A673 (cell line): ENCODE measurements around the gene PSTK. TPM values are rescaled to one million over a fixed set of nuclear protein-coding genes. Genes with fewer than 3 reads are reported as not detected.

Experiments
- BruUV-seq: library from RNA; stranded (reverse); fragments of 400-500 nt; replicated peaks from 2 replicates; lab custom pipeline; 2021; lab: Mats Ljungman, UMichigan
- CTCF ChIA-PET: fragments of 300-600 bp; sonication (Branson Sonifier 250); formaldehyde crosslinking; loops from one replicate; lab custom pipeline; 2022; ENCODE audit warnings: antibody characterized with exemption; lab: Charles Lee
- POLR2A ChIA-PET: fragments of 300-600 bp; sonication (Branson Sonifier 250); formaldehyde crosslinking; loops from one replicate; lab custom pipeline; 2022; ENCODE audit warnings: antibody characterized with exemption; ENCODE audit not compliant: low non-redundant PET; lab: Charles Lee
- DNase-seq: peaks from one replicate; pipeline ENCODE4 v3.0.0-alpha.2; 2015; ENCODE audit warnings: low spot score
- H3K27ac ChIP-seq: fragments of 200-600 bp; sonication (generic); 2 replicates; pipeline ENCODE4 v1.5.1; 2016; ENCODE audit warnings: mixed run types, low read depth, mild to moderate bottlenecking, mixed read lengths, antibody characterized with exemption, low read length; ENCODE audit not compliant: poor library complexity, severe bottlenecking
- H3K27me3 ChIP-seq: fragments of 200-600 bp; sonication (generic); replicated peaks from 2 replicates; pipeline ENCODE4 v1.6.1; 2017; ENCODE audit warnings: mixed run types, low read depth, mild to moderate bottlenecking, mixed read lengths, antibody characterized with exemption, low read length; ENCODE audit not compliant: insufficient read depth, poor library complexity
- H3K36me3 ChIP-seq: fragments of 200-600 bp; sonication (generic); 2 replicates; pipeline ENCODE4 v1.6.1; 2016; ENCODE audit warnings: mixed run types, mild to moderate bottlenecking, mixed read lengths, antibody characterized with exemption, low read length; ENCODE audit not compliant: insufficient read depth, poor library complexity, severe bottlenecking
- H3K4me1 ChIP-seq: fragments of 200-600 bp; sonication (generic); 2 replicates; pipeline ENCODE4 v1.6.1; 2017; ENCODE audit warnings: mixed run types, mild to moderate bottlenecking, mixed read lengths, antibody characterized with exemption, low read length; ENCODE audit not compliant: insufficient read depth, poor library complexity, severe bottlenecking
- H3K4me3 ChIP-seq: fragments of 200-600 bp; sonication (generic); 2 replicates; pipeline ENCODE4 v1.5.1; 2016; ENCODE audit warnings: low read depth, mixed run types, mild to moderate bottlenecking, mixed read lengths, low read length; ENCODE audit not compliant: poor library complexity, severe bottlenecking
- H3K9me3 ChIP-seq: fragments of 200-600 bp; sonication (generic); 2 replicates; pipeline ENCODE4 v1.6.1; 2016; ENCODE audit warnings: mixed run types, low read depth, mild to moderate bottlenecking, mixed read lengths, antibody characterized with exemption, low read length; ENCODE audit not compliant: poor library complexity, severe bottlenecking
- CTCF ChIP-seq: fragments of 300-800, 200-600 bp; sonication (generic); conservative IDR thresholded peaks from 2 replicates; pipeline ENCODE4 v1.5.1; 2017; ENCODE audit warnings: low read depth, mild to moderate bottlenecking, antibody characterized with exemption, low read length, moderate library complexity, mixed read lengths
- EZH2 ChIP-seq: fragments of 200-600 bp; sonication (generic); IDR thresholded peaks from 2 replicates; pipeline ENCODE4 v1.6.1; 2017; ENCODE audit warnings: borderline replicate concordance, low read depth, mild to moderate bottlenecking, mixed read lengths, antibody characterized with exemption, low read length; ENCODE audit not compliant: poor library complexity, severe bottlenecking
- intact Hi-C: fragments of 100-400 bp; cut with micrococcal nuclease; formaldehyde crosslinking; loops from one replicate; pipeline ENCODE4 v1.10.0; 2022; ENCODE audit not compliant: unreplicated experiment
- total RNA-seq: library from RNA; stranded (reverse); gene quantifications from 2 replicates; pipeline ENCODE4 v1.2.3, GENCODE V29; 2021

Gene PSTK
- total RNA-seq, 1 experiment from 2014 or later = 5.7 TPM

GRCh38 chr10:123018531-123018930, 38.3 kb downstream of the PSTK start:
- H3K4me3 ChIP-seq = no peak overlapping the region
- POLR2A ChIA-PET = no interaction called here
- BruUV-seq = no TSS peak

DNA sequence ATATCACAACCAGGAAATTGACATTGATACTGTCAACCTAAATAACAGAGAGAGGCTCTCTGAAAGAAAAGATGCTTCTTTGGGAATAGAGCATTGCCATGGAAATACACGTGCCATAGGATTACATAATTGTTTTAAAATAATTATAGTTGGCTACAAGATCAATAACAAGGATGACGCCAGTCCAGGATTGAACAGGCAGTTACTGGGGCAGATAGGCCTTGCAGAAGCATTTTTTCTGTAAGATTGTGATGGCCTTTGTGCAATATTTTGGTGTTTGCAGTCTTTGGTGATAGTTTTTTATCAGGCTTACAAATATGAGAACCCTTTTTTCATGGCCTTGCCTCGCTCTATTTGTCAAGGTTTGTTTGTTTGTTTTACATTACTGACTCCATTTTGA, 39.1 kb downstream of the PSTK start:
- POLR2A ChIA-PET = no interaction called here
- no peaks in the 10 kb centered on the region for H3K9me3 ChIP-seq
- peaks cover 10% of the 10 kb centered on the region for H3K4me1 ChIP-seq
- intact Hi-C loops = no loop called here
- no peak overlapping the region for H3K4me3 ChIP-seq
- no peaks in the 10 kb centered on the region for H3K36me3 ChIP-seq
- BruUV-seq = no TSS peak
- H3K27me3 ChIP-seq = no peaks in the 10 kb centered on the region
- DNase-seq = no peak
- no peak overlapping the region for H3K27ac ChIP-seq
- TF ChIP-seq CTCF (no peak), EZH2 (no peak)
- CTCF ChIA-PET = no interaction called here

More at GRCh38 chr10:123018531-123018930, 38.3 kb downstream of the PSTK start:
- DNase-seq = no peak
- Histone ChIP-seq H3K27me3 (no peaks in the 10 kb centered on the region), H3K36me3 (no peaks in the 10 kb centered on the region), H3K27ac (no peak overlapping the region), H3K4me1 (peaks cover 10% of the 10 kb centered on the region), H3K9me3 (no peaks in the 10 kb centered on the region)
- intact Hi-C loops = no loop called here
- no peak for TF ChIP-seq CTCF
- no peak for TF ChIP-seq EZH2
- CTCF ChIA-PET = no interaction called here

GRCh38 chr10:123019941-123020703, 39.9 kb downstream of the PSTK start:
- intact Hi-C loops = no loop called here
- TF ChIP-seq CTCF (no peak), EZH2 (no peak)
- BruUV-seq = no TSS peak
- DNase-seq = no peak
- Histone ChIP-seq H3K4me3 (no peak overlapping the region), H3K36me3 (no peaks in the 10 kb centered on the region), H3K27me3 (no peaks in the 10 kb centered on the region), H3K27ac (no peak overlapping the region), H3K9me3 (no peaks in the 10 kb centered on the region), H3K4me1 (peaks cover 10% of the 10 kb centered on the region)
- POLR2A ChIA-PET = no interaction called here
- CTCF ChIA-PET = no interaction called here
